ENCODE measurements around the gene IGLL5. TPM values are rescaled to one million over a fixed set of nuclear protein-coding genes. Genes with fewer than 3 reads are reported as not detected.

IGLL5 gene
- total and polyA plus RNA-seq, 8 donors, result 0.23 to 10.6 (median 0.49) TPM; not detected in 1

- ATAC-seq (peak; percentile 52), DNase-seq (peak in 1 of 4 donors; percentile 34)
- Histone ChIP-seq H3K36me3 (no peaks in the 10 kb centered on the region), H3K9me3 (no peaks in the 10 kb centered on the region), H3K4me3 (no peak overlapping the region), H3K27me3 (peaks cover 0 to 1% of the 10 kb centered on the region in 2 donors), H3K4me1 (no peaks in the 10 kb centered on the region), H3K27ac (no peak overlapping the region)
- intact Hi-C loops (cut with DNase I), result no loop called here
- TF ChIP-seq CTCF (IDR thresholded peaks at IDR 0.05), result no peak
Observed at GRCh38 chr22:22935546-22936157, 48.0 kb downstream of the IGLL5 start.

- TF ChIP-seq CTCF (IDR thresholded peaks at IDR 0.05), result no peak
- Histone ChIP-seq H3K36me3 (no peaks in the 10 kb centered on the region), H3K27me3 (no peaks in the 10 kb centered on the region), H3K9me3 (no peaks in the 10 kb centered on the region), H3K27ac (no peak overlapping the region), H3K4me3 (no peak overlapping the region), H3K4me1 (no peaks in the 10 kb centered on the region)
- ATAC-seq (no peak), DNase-seq (peak in 1 of 4 donors; percentile 5)
- intact Hi-C loops (cut with DNase I), result no loop called here
Observed at GRCh38 chr22:22936180-22936914, 48.7 kb downstream of the IGLL5 start.

- Histone ChIP-seq H3K36me3 (no peaks in the 10 kb centered on the region), H3K4me1 (no peaks in the 10 kb centered on the region), H3K9me3 (no peaks in the 10 kb centered on the region), H3K27ac (no peak overlapping the region), H3K4me3 (no peak overlapping the region), H3K27me3 (no peaks in the 10 kb centered on the region)
- intact Hi-C loops (cut with DNase I), result no loop called here
- TF ChIP-seq CTCF (IDR thresholded peaks at IDR 0.05), result no peak
- ATAC-seq (no peak), DNase-seq (no peak)
Observed at GRCh38 chr22:22936915-22937656, 49.5 kb downstream of the IGLL5 start.

- ATAC-seq, result no peak
- no peak for DNase-seq
- no peak overlapping the region for H3K27ac ChIP-seq
- H3K36me3 ChIP-seq, result no peaks in the 10 kb centered on the region
- no peaks in the 10 kb centered on the region for H3K9me3 ChIP-seq
- intact Hi-C loops (cut with DNase I), result no loop called here
- no peak overlapping the region for H3K4me3 ChIP-seq
- no peaks in the 10 kb centered on the region for H3K4me1 ChIP-seq
- peaks cover 0 to 3% of the 10 kb centered on the region in 2 donors for H3K27me3 ChIP-seq
- no peak for TF ChIP-seq CTCF (IDR thresholded peaks at IDR 0.05)
Observed at GRCh38 chr22:22937894-22938480, 50.4 kb downstream of the IGLL5 start.

Measured in left lung (tissue), 10 donors.